Activated T-cell treated with anti-CD3 and anti-CD28 coated beads, Interleukin-2, amount 50 U/mL, for 72 hours (primary cell): Measurements from ENCODE around the gene PLEKHM2. TPM values are rescaled to one million over a fixed set of nuclear protein-coding genes. Genes with fewer than 3 reads are reported as not detected.
A peak's percentile ranks its signal among the peaks of the same experiment; 100 is the strongest.

Experiments used
- ATAC-seq, 2 donors: fragments of 150-1000 bp; cut with Tn5 transposase; replicated peaks in 1 of 2; 2 replicates each; pipeline ENCODE4 v1.10.0; 2021; ENCODE audit warnings: moderate library complexity in 2 of 2, mild to moderate bottlenecking in 1 of 2
- DNase-seq, 2 donors: peaks; one replicate each; pipeline ENCODE4 v3.0.0; 2021 to 2022; ENCODE audit warnings: mixed read lengths in 1 of 2
- H3K27ac Mint-ChIP-seq: one replicate; pipeline ENCODE4 v1.8.0; 2022; ENCODE audit warnings: mild to moderate bottlenecking, moderate library complexity, mixed read lengths
- H3K27me3 Mint-ChIP-seq: one replicate; pipeline ENCODE4 v1.8.0; 2022; ENCODE audit warnings: low read depth, mixed read lengths
- H3K36me3 Mint-ChIP-seq, 2 donors: one replicate each; pipeline ENCODE4 v1.8.0; 2022; ENCODE audit warnings: mixed read lengths in 2 of 2, mild to moderate bottlenecking in 1 of 2; ENCODE audit not compliant: insufficient read depth in 2 of 2
- H3K4me1 Mint-ChIP-seq: one replicate; pipeline ENCODE4 v1.8.0; 2022; ENCODE audit warnings: low read depth, mixed read lengths
- H3K4me3 Mint-ChIP-seq, 2 donors: one replicate each; pipeline ENCODE4 v1.8.0; 2022; ENCODE audit warnings: mild to moderate bottlenecking in 2 of 2, mixed read lengths in 2 of 2, moderate library complexity in 2 of 2
- H3K9me3 Mint-ChIP-seq, 2 donors: one replicate each; pipeline ENCODE4 v1.8.0; 2022; ENCODE audit warnings: mixed read lengths in 2 of 2
- total RNA-seq, 2 donors: library from RNA; stranded (reverse); gene quantifications; one replicate each; pipeline ENCODE4 v1.2.3, GENCODE V29; 2022

The PLEKHM2 gene
- total RNA-seq, 2 donors from 2014 or later: 79.7 to 82.7 TPM

GRCh38 chr1:15681349-15682292 lies 2.5 kb upstream of the PLEKHM2 start:
- H3K9me3 Mint-ChIP-seq: no peaks in the 10 kb centered on the region
- H3K27ac Mint-ChIP-seq: peak overlapping the region; percentile 75
- no peaks in the 10 kb centered on the region for H3K27me3 Mint-ChIP-seq
- H3K36me3 Mint-ChIP-seq: peaks cover 0 to 1% of the 10 kb centered on the region in 2 donors
- peak overlapping the region; percentile 70 to 87 for H3K4me3 Mint-ChIP-seq
- H3K4me1 Mint-ChIP-seq: peaks cover 45% of the 10 kb centered on the region
- no peak for DNase-seq
- no peak for ATAC-seq

- no peak for ATAC-seq
- no peaks in the 10 kb centered on the region for H3K27me3 Mint-ChIP-seq
- no peaks in the 10 kb centered on the region for H3K9me3 Mint-ChIP-seq
- peaks cover 4 to 5% of the 10 kb centered on the region in 2 donors for H3K36me3 Mint-ChIP-seq
- peak overlapping the region; percentile 82 to 87 for H3K4me3 Mint-ChIP-seq
- H3K4me1 Mint-ChIP-seq: peaks cover 58% of the 10 kb centered on the region
- no peak for DNase-seq
- peak overlapping the region; percentile 98 for H3K27ac Mint-ChIP-seq
These were observed 1.2 kb upstream of the PLEKHM2 start for GRCh38 chr1:15682936-15683341.

- DNase-seq: no peak
- no peaks in the 10 kb centered on the region for H3K9me3 Mint-ChIP-seq
- no peaks in the 10 kb centered on the region for H3K27me3 Mint-ChIP-seq
- peak overlapping the region; percentile 77 to 87 for H3K4me3 Mint-ChIP-seq
- peak overlapping the region; percentile 85 for H3K27ac Mint-ChIP-seq
- H3K36me3 Mint-ChIP-seq: peaks cover 4 to 10% of the 10 kb centered on the region in 2 donors
- no peak for ATAC-seq
- peaks cover 59% of the 10 kb centered on the region for H3K4me1 Mint-ChIP-seq
These were observed 628 bp upstream of the PLEKHM2 start for GRCh38 chr1:15683345-15684039.

DNA sequence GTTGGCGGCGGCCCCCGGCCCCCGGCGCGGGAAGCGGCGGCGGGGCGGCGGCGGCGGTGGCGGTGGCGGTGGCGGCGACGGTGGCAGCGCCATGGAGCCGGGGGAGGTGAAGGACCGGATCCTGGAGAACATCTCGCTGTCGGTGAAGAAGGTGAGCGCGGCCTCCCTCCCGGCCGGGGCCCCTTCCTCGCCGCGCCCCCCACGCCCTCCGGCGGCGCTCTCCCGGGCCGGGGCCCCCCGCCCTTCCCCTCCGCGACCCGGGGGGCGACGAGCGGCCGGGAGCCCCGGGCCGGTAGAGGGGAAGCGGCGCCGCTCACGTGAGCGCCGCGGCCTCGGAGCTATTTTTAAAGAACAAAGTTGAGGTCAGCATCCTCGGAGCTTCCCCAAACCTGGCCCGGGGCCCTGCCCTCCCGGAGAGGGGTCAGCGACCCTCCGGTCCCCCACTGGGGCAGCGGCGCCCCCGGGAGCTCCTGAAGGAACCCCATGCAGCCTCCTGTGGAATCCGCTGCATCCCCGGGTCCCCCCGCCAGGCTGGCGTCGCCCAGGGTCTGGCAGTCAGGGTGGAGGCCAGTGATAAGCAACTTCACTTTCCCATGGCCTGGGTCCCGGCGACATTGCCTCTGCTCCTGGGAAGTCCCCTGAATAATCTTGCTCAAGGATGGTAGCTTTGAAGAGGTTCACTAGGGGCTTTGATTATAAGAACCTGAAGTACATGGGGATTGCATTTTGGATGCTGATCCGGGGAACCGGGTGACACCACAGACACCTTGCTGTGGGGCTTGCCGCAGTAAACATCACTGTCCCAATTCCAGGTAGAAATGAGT lies 560 bp downstream of the PLEKHM2 start:
- Mint-ChIP-seq H3K9me3 (no peaks in the 10 kb centered on the region), H3K27me3 (no peaks in the 10 kb centered on the region), H3K36me3 (peaks cover 4 to 11% of the 10 kb centered on the region in 2 donors), H3K27ac (peak overlapping the region; percentile 75), H3K4me3 (peak overlapping the region; percentile 87 to 92), H3K4me1 (peaks cover 52% of the 10 kb centered on the region)
- ATAC-seq: peak; percentile 20 to 27
- peak; percentile 38 for DNase-seq

GRCh38 chr1:15685820-15686219 lies 1.7 kb downstream of the PLEKHM2 start:
- Mint-ChIP-seq H3K9me3 (no peaks in the 10 kb centered on the region), H3K27me3 (no peaks in the 10 kb centered on the region), H3K4me1 (peaks cover 41% of the 10 kb centered on the region), H3K27ac (peak overlapping the region; percentile 10), H3K4me3 (peak overlapping the region; percentile 87 to 92), H3K36me3 (peaks cover 4 to 11% of the 10 kb centered on the region in 2 donors)
- ATAC-seq (no peak), DNase-seq (no peak)

DNA sequence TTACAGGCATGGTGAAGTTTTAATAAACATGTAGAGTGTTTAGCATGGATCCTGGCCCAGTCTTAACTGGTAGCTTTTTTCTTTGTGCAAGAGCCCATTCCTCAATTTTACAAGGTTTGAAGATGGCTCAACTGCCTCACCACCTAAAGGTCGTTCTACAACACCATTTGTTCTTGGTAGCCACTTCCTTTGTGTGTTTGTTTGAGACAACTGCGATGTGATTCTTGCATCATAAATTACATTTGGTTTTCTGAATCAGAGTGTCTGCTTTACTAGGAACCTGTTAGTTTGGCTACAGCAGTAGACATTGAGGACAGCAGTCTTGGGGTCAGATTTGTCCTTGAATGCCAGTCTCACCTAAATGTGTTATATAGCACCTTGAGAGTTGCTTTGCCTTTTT lies 3.3 kb downstream of the PLEKHM2 start:
- Mint-ChIP-seq H3K4me1 (peaks cover 30% of the 10 kb centered on the region), H3K36me3 (peaks cover 4 to 11% of the 10 kb centered on the region in 2 donors), H3K9me3 (no peaks in the 10 kb centered on the region), H3K27ac (peak overlapping the region; percentile 11), H3K4me3 (peak overlapping the region; percentile 35 to 87), H3K27me3 (no peaks in the 10 kb centered on the region)
- ATAC-seq (no peak), DNase-seq (no peak)

GRCh38 chr1:15690317-15690716 lies 6.2 kb downstream of the PLEKHM2 start:
- no peak for DNase-seq
- Mint-ChIP-seq H3K27ac (no peak overlapping the region), H3K36me3 (peaks cover 2 to 14% of the 10 kb centered on the region in 2 donors), H3K27me3 (no peaks in the 10 kb centered on the region), H3K9me3 (no peaks in the 10 kb centered on the region), H3K4me1 (peaks cover 31% of the 10 kb centered on the region), H3K4me3 (no peak overlapping the region)
- ATAC-seq: no peak

GRCh38 chr1:15691434-15692032 lies 7.4 kb downstream of the PLEKHM2 start:
- H3K4me3 Mint-ChIP-seq: no peak overlapping the region
- H3K27me3 Mint-ChIP-seq: no peaks in the 10 kb centered on the region
- ATAC-seq: no peak
- peaks cover 27% of the 10 kb centered on the region for H3K4me1 Mint-ChIP-seq
- no peak for DNase-seq
- H3K9me3 Mint-ChIP-seq: no peaks in the 10 kb centered on the region
- no peak overlapping the region for H3K27ac Mint-ChIP-seq
- H3K36me3 Mint-ChIP-seq: peaks cover 2 to 14% of the 10 kb centered on the region in 2 donors

DNA sequence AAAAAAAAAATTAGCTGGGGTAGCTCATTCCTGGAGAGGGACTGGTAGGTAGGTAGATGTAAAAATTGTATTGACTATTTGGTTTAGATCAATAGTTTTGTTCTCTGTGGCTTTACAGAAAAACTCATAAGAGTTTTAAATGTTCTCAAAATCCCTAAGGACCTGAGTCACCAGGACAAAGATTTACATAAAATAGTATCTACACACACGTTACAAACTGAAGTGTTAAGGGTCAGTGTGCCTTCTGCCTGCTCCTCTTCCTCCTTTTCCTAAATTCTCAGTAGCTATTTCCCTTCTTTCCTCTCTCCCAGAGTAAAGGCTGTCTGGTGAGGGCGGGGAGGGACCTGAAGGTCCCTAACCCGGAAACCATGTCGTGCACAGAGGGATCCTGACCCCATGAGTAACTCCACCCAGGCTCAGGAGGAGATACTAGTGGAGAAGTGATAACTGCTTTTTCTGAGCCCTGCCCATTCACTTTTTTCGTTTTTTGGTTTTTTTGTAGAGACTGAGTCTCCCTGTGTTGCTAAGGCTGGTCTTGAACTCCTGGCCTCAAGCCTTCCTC lies 8.1 kb downstream of the PLEKHM2 start:
- Mint-ChIP-seq H3K27me3 (no peaks in the 10 kb centered on the region), H3K4me3 (no peak overlapping the region), H3K36me3 (peaks cover 2 to 14% of the 10 kb centered on the region in 2 donors), H3K27ac (peak overlapping the region; percentile 29), H3K9me3 (no peaks in the 10 kb centered on the region), H3K4me1 (peaks cover 27% of the 10 kb centered on the region)
- DNase-seq: no peak
- ATAC-seq: no peak

GRCh38 chr1:15693371-15693770 lies 9.3 kb downstream of the PLEKHM2 start:
- Mint-ChIP-seq H3K9me3 (no peaks in the 10 kb centered on the region), H3K27me3 (no peaks in the 10 kb centered on the region), H3K4me1 (peaks cover 26% of the 10 kb centered on the region), H3K27ac (no peak overlapping the region), H3K4me3 (no peak overlapping the region), H3K36me3 (peaks cover 0 to 5% of the 10 kb centered on the region in 2 donors)
- DNase-seq (no peak), ATAC-seq (no peak)

- H3K27ac Mint-ChIP-seq: peak overlapping the region; percentile 97
- peaks cover 0 to 3% of the 10 kb centered on the region in 2 donors for H3K36me3 Mint-ChIP-seq
- peaks cover 33% of the 10 kb centered on the region for H3K4me1 Mint-ChIP-seq
- DNase-seq (peak; percentile 37 to 44), ATAC-seq (peak; percentile 88 to 89)
- no peaks in the 10 kb centered on the region for H3K9me3 Mint-ChIP-seq
- H3K27me3 Mint-ChIP-seq: no peaks in the 10 kb centered on the region
- H3K4me3 Mint-ChIP-seq: peak overlapping the region; percentile 85 to 86
These were observed 12.9 kb downstream of the PLEKHM2 start for GRCh38 chr1:15696956-15697521.

- peaks cover 33% of the 10 kb centered on the region for H3K4me1 Mint-ChIP-seq
- DNase-seq (no peak), ATAC-seq (no peak)
- H3K27ac Mint-ChIP-seq: peak overlapping the region; percentile 65
- no peaks in the 10 kb centered on the region for H3K27me3 Mint-ChIP-seq
- peaks cover 0 to 3% of the 10 kb centered on the region in 2 donors for H3K36me3 Mint-ChIP-seq
- H3K4me3 Mint-ChIP-seq: no peak overlapping the region
- H3K9me3 Mint-ChIP-seq: no peaks in the 10 kb centered on the region
These were observed 14.1 kb downstream of the PLEKHM2 start for GRCh38 chr1:15698201-15698600.
